ENCODE measurements around the gene MLF2.

Gene MLF2

GRCh38 chr12:6778217-6778573, 25.3 kb upstream of the MLF2 start:
- no peak for DNase-seq

- DNase-seq: no peak
Measured at GRCh38 chr12:6777386-6777785, 24.4 kb upstream of the MLF2 start.

GRCh38 chr12:6775185-6776174, 22.5 kb upstream of the MLF2 start:
- DNase-seq: no peak

- no peak for DNase-seq
Measured at GRCh38 chr12:6774499-6775062, 21.6 kb upstream of the MLF2 start.

GRCh38 chr12:6773590-6774351, 20.8 kb upstream of the MLF2 start:
- DNase-seq: no peak

GRCh38 chr12:6772726-6773589, 20.0 kb upstream of the MLF2 start:
- no peak for DNase-seq

GRCh38 chr12:6772331-6772695, 19.4 kb upstream of the MLF2 start, which contains the start of gene LAG3:
Gene LAG3 (plus strand): TSS chr12:6772520. CDS start chr12:6772853, 333 bp downstream.
- DNase-seq: no peak

GRCh38 chr12:6771509-6772330, 18.8 kb upstream of the MLF2 start:
- DNase-seq: no peak

- no peak for DNase-seq
Measured at GRCh38 chr12:6771091-6771495, 18.2 kb upstream of the MLF2 start.

- DNase-seq: no peak
Measured at GRCh38 chr12:6770600-6770999, 17.7 kb upstream of the MLF2 start.

GRCh38 chr12:6770094-6770493, 17.2 kb upstream of the MLF2 start:
- no peak for DNase-seq

- DNase-seq: peak; percentile 61
Measured at GRCh38 chr12:6769666-6770065, 16.7 kb upstream of the MLF2 start.

- DNase-seq: no peak
Measured at GRCh38 chr12:6768990-6769389, 16.0 kb upstream of the MLF2 start.

- DNase-seq: no peak
Measured at GRCh38 chr12:6768437-6768914, 15.5 kb upstream of the MLF2 start.

- DNase-seq: no peak
Measured at GRCh38 chr12:6767353-6768319, 14.7 kb upstream of the MLF2 start.

GRCh38 chr12:6766651-6767349, 13.9 kb upstream of the MLF2 start:
- DNase-seq: peak; percentile 44

- DNase-seq: no peak
Measured at GRCh38 chr12:6765634-6766581, 13.0 kb upstream of the MLF2 start, which contains the start of gene PTMS. Gene PTMS (plus strand): TSS chr12:6766363. CDS start chr12:6766706, 343 bp downstream.

GRCh38 chr12:6765048-6765633, 12.2 kb upstream of the MLF2 start:
- DNase-seq: peak; percentile 85

Data from hematopoietic multipotent progenitor cell treated with erythropoietin and hydrocortisone succinate and interleukin-3 and kit ligand, for 8 days (in vitro differentiated cells).